NK-92 (cell line): ENCODE results near the gene CAMKV.
"Not testable (repeated sequence)": the region's sequence is repeated elsewhere in the genome, so short reads cannot be mapped to it uniquely, and the experiment has no call there.

Experiments
- DNase-seq: peaks from one replicate; lab custom pipeline; 2025; ENCODE audit not compliant: unreplicated experiment; lab: John Stamatoyannopoulos, UW

CAMKV gene

DNA sequence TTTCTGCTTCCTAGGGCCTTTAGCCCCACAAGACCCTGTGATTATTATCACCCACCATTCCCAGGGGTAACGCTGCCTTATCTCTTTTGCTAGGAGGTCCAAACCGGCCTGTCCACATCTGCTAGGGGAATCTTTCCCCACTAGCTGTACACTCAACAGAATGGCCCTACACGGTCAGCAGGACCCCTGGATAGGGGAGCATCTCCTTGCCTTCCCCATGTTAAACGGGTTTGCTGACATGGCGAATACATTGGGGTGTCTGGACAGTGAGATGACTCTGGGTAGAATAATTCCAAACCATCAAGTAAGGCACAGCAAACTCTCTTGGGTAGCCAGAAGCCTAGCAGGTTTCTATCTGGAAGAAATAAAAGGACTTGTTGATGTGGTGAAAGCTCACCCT is 14.0 kb downstream of the CAMKV start:
- no peak for DNase-seq

GRCh38 chr3:49845694-49846093 is 24.0 kb downstream of the CAMKV start:
- DNase-seq = no peak

GRCh38 chr3:49844464-49845183 is 25.1 kb downstream of the CAMKV start:
- DNase-seq = no peak

- no peak for DNase-seq
Observed at GRCh38 chr3:49842843-49843517, 26.7 kb downstream of the CAMKV start.

DNA sequence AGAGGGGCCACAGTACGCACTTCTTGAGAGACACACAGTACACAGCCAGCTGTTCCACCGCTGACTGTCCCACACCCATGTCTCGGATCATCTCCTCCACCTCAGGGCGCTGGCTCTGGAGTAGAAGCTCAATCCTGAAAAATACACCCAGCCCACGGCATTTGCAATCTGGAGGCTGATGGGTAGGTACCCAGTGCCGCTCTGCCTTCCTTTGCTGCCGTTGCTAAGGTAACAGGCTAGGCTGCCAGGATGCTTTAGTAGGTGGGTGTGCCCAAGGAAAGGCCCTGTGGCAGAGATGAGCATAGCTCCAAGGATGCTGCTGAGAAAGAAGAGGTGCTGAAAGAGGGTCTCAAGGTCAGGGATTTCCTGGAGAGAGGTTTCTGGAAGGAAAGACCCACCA is 27.9 kb downstream of the CAMKV start:
- no peak for DNase-seq

DNA sequence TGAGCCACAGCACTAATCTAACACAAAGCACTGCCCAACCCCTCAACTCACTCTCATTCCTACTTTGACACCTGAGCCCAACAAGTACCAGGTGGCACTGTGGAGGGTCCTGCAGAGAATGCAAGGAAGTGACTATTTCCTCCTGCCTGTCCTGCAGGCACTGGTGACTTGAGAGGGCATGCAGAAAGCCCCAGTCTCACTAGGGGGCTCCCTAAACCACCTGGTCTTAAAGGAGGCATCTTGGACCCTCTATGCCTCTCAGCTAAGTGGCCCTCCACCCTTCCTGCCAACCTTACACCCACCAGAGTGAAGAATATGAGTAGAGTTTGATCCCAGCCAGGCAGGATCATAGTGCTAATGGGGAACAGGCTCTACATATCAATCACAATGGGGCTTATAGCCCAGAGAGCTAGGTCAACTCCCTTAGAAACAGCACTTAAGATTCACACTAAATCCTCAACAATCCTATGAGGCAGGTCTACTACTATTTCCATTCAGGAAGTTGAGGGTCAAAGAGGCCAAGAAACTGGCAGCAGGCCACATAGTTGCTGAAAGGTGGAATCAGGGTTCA is 28.5 kb downstream of the CAMKV start:
- no peak for DNase-seq

DNA sequence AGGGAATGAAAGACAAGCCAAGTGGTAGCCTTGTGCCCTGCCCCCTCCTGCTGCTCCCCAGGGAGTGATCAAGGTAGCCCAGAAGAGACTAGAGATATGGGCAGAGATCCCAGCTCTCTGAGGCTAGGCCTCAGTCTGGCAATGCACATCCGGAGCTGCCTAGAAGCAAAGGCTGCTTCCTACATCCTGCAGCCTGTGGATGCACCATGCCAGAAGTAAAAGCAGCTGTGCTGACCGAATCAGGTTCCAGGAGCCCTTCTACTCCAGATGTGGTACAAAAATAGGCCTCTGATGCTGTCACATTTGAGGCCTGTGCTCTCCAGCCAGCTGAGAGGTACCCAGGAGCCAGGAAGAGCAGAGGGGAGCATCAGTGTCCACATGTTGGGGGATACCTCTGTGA is 29.3 kb downstream of the CAMKV start:
- no peak for DNase-seq

- DNase-seq = no peak
Observed at GRCh38 chr3:49839193-49839809, 30.4 kb downstream of the CAMKV start.

DNA sequence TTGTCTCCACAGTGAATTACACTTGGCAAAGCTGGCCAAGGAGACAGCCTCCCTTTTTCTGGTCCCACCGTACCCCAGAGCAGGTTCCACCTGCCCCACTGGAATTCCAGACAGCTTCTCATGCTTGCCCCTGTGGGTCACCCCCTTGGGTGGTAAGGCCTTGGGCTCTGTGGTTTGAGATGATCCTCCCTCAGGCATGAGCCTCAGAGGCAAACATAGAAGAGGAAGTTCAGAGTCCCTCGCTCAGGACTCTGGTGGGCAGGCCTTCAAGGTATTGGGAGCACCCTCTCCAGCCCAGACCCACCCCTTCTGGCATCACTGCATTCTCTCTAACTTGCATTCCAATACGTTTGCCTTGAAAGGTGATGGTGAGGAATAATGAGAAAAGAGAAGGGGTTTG is 38.4 kb downstream of the CAMKV start:
- no peak for DNase-seq

GRCh38 chr3:49826016-49826415 is 43.7 kb downstream of the CAMKV start:
- no peak for DNase-seq

- DNase-seq = not testable (repeated sequence)
Observed at GRCh38 chr3:49823131-49823530, 46.6 kb downstream of the CAMKV start.

DNA sequence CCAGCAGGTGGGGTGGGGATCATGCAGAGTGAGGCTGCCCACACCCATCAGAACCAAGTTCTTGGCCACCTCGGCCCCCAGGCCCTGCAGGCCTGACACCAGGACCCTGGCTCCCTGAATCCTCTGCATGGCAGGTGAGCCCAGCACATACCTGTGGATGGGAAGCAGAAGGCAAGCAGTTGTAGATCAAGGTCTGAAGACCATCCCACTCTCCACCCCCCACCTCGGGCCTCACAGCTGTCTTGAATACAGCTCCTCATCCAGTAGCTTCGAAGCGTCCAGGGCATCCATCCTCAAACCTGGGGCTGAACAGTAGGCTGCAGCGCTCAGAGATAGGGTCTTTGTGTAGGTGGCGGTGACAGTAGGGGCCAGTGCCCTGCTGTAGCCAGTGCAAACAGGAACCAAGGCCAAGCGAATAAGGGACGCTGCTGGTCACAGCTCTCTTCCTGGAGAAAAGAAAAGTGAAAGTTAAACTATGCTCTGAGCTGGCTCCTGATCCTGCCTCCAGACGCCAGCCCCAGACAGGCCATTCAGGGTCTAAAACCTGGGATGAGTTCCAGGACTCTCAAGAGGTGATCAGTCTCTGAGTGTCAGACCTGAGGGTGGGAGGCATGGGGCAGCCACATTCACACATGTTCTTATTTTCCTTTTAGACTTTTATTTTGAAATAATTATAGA is 56.1 kb downstream of the CAMKV start, which contains the start of gene UBA7:
TSS of gene UBA7 (minus strand) at position 457 of the 678 bp plus-strand sequence. CDS start at position 291, 166 bp downstream.
- DNase-seq = no peak

DNA sequence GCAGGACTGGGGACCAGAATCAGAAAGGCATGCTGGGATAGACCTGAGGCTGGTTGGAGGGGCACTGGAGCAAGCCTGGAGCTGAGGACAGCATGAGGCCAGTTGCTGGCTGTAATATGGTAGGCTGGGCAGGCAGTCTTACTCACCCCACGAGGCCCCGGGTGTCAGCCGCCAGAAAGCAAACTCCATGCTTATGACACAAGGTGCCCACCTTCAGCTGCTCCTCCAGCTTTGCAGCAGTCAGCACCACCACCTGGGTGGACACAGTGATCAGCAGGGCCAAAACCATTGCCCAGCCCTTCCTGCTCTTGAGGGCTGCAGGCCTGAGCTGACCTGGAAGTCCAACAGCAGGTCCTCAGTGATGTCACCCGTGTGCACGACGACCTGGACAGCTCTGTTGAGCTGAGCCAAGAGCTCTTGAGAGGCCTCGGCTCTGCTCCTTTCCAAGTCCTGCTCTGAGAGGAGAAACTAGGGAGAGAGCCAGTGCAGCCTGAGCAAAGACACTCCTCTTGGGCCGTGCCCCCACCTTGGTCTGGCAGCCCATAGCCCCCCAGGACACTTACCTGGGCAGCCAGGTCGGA is 56.7 kb downstream of the CAMKV start:
- DNase-seq = no peak
